WTC11 (cell line): Measurements from ENCODE around the gene KLHL14. TPM values are rescaled to one million over a fixed set of nuclear protein-coding genes. Genes with fewer than 3 reads are reported as not detected.

Experiments used
- ATAC-seq: fragments of 200-7000 bp; cut with Tn5 transposase; 2 replicates; pipeline ENCODE4 v1.10.0; 2021; ENCODE audit warnings: mild to moderate bottlenecking, moderate library complexity
- CTCF ChIA-PET: fragments of 300-600 bp; sonication (Branson Sonifier 250); formaldehyde crosslinking; loops from one replicate; lab custom pipeline; 2021; ENCODE audit warnings: antibody characterized with exemption; lab: Charles Lee
- POLR2A ChIA-PET: fragments of 350-600 bp; sonication (Branson Sonifier 250); formaldehyde crosslinking; loops from one replicate; lab custom pipeline; 2021; ENCODE audit warnings: antibody characterized with exemption; lab: Charles Lee
- DNase-seq: peaks from one replicate; pipeline ENCODE4 v3.0.0; 2021; ENCODE audit warnings: low spot score
- H3K27ac Mint-ChIP-seq: 2 replicates; pipeline ENCODE4 v1.8.0; 2021; ENCODE audit warnings: mixed read lengths
- H3K27me3 Mint-ChIP-seq: 2 replicates; pipeline ENCODE4 v1.8.0; 2021; ENCODE audit warnings: low read depth, mild to moderate bottlenecking, moderate library complexity, mixed read lengths
- H3K36me3 Mint-ChIP-seq: 2 replicates; pipeline ENCODE4 v1.8.0; 2021; ENCODE audit warnings: mixed read lengths
- H3K4me1 Mint-ChIP-seq: 2 replicates; pipeline ENCODE4 v1.8.0; 2022; ENCODE audit warnings: mixed read lengths
- H3K4me3 Mint-ChIP-seq: 2 replicates; pipeline ENCODE4 v1.8.0; 2021; ENCODE audit warnings: mild to moderate bottlenecking, moderate library complexity, mixed read lengths
- H3K9me3 Mint-ChIP-seq: 2 replicates; pipeline ENCODE4 v1.8.0; 2021; ENCODE audit warnings: mixed read lengths
- CBFB ChIP-seq: sonication (generic); formaldehyde crosslinking; IDR thresholded peaks from 2 replicates; pipeline ENCODE4 v1.8.1; 2022; ENCODE audit warnings: mild to moderate bottlenecking, low read depth, missing genetic modification reagents
- CREM ChIP-seq: sonication (generic); formaldehyde crosslinking; IDR thresholded peaks from 2 replicates; pipeline ENCODE4 v1.8.1; 2022; ENCODE audit warnings: mild to moderate bottlenecking, missing genetic modification reagents, moderate library complexity
- FOXK1 ChIP-seq: sonication (generic); formaldehyde crosslinking; IDR thresholded peaks from 2 replicates; pipeline ENCODE4 v1.8.0; 2022; ENCODE audit warnings: mild to moderate bottlenecking, moderate library complexity, missing genetic modification reagents
- GABPB1 ChIP-seq: sonication (generic); formaldehyde crosslinking; IDR thresholded peaks from 2 replicates; pipeline ENCODE4 v1.8.1; 2023; ENCODE audit warnings: mild to moderate bottlenecking, missing genetic modification reagents
- MXD4 ChIP-seq: fragments of 250-450 bp; sonication (Bioruptor Pico); IDR thresholded peaks from 2 replicates; pipeline ENCODE4 v1.8.0; 2021; ENCODE audit warnings: mild to moderate bottlenecking, moderate library complexity, borderline replicate concordance
- NFE2L1 ChIP-seq: sonication (generic); formaldehyde crosslinking; IDR thresholded peaks from 2 replicates; pipeline ENCODE4 v1.8.1; 2023; ENCODE audit warnings: missing genetic modification reagents
- NFYB ChIP-seq: sonication (generic); formaldehyde crosslinking; conservative IDR thresholded peaks from 2 replicates; pipeline ENCODE4 v1.8.0; 2022; ENCODE audit warnings: low read depth, missing genetic modification reagents
- OVOL2 ChIP-seq: fragments of 250-450 bp; sonication (Bioruptor Pico); IDR thresholded peaks from 2 replicates; pipeline ENCODE4 v1.9.0; 2021; ENCODE audit warnings: mild to moderate bottlenecking, borderline replicate concordance
- PRRX2 ChIP-seq: fragments of 250-450 bp; sonication (Bioruptor Pico); IDR thresholded peaks from 2 replicates; pipeline ENCODE4 v1.8.0; 2021; ENCODE audit warnings: mild to moderate bottlenecking
- TP53 ChIP-seq: sonication (generic); formaldehyde crosslinking; IDR thresholded peaks from 2 replicates; pipeline ENCODE4 v1.8.1; 2023; ENCODE audit warnings: mild to moderate bottlenecking, missing genetic modification reagents
- ZBTB21 ChIP-seq: sonication (generic); formaldehyde crosslinking; IDR thresholded peaks from 2 replicates; pipeline ENCODE4 v1.8.1; 2023; ENCODE audit warnings: mild to moderate bottlenecking, missing genetic modification reagents, borderline replicate concordance
- ZBTB43 ChIP-seq: sonication (generic); formaldehyde crosslinking; IDR thresholded peaks from 2 replicates; pipeline ENCODE4 v1.8.1; 2023; ENCODE audit warnings: mild to moderate bottlenecking, missing genetic modification reagents
- ZNF138 ChIP-seq: sonication (generic); formaldehyde crosslinking; conservative IDR thresholded peaks from 2 replicates; pipeline ENCODE4 v1.8.1; 2022; ENCODE audit warnings: mild to moderate bottlenecking, moderate library complexity, missing genetic modification reagents
- ZNF423 ChIP-seq: fragments of 250-450 bp; sonication (Bioruptor Pico); IDR thresholded peaks from 2 replicates; pipeline ENCODE4 v2.1.2; 2022; ENCODE audit warnings: mild to moderate bottlenecking, moderate library complexity
- total RNA-seq: library from RNA; stranded (reverse); gene quantifications from 3 replicates; pipeline ENCODE4 v1.2.3, GENCODE V29; 2021
- TF ChIP-seq, protein P1 (sequence below): sonication (generic); formaldehyde crosslinking; IDR thresholded peaks from 2 replicates; pipeline ENCODE4 v1.8.0; 2023; ENCODE audit warnings: missing genetic modification reagents, mild to moderate bottlenecking, borderline replicate concordance
- TF ChIP-seq, protein P2 (sequence below): sonication (generic); formaldehyde crosslinking; IDR thresholded peaks from 2 replicates; pipeline ENCODE4 v1.8.1; 2022; ENCODE audit warnings: mild to moderate bottlenecking, missing genetic modification reagents, moderate library complexity, borderline replicate concordance
- TF ChIP-seq, protein P3 (sequence below): sonication (generic); formaldehyde crosslinking; IDR thresholded peaks from 2 replicates; pipeline ENCODE4 v1.8.0; 2022; ENCODE audit warnings: mild to moderate bottlenecking, missing genetic modification reagents
- TF ChIP-seq, protein P4 (sequence below): sonication (generic); formaldehyde crosslinking; conservative IDR thresholded peaks from 2 replicates; pipeline ENCODE4 v1.8.1; 2022; ENCODE audit warnings: mild to moderate bottlenecking, missing genetic modification reagents
- TF ChIP-seq, protein P5 (sequence below): fragments of 250-450 bp; sonication (Bioruptor Pico); IDR thresholded peaks from 2 replicates; pipeline ENCODE4 v1.9.0; 2021; ENCODE audit warnings: mild to moderate bottlenecking
- TF ChIP-seq, protein P6 (sequence below): sonication (generic); formaldehyde crosslinking; IDR thresholded peaks from 2 replicates; pipeline ENCODE4 v1.8.0; 2022; ENCODE audit warnings: mild to moderate bottlenecking, missing genetic modification reagents

KLHL14 gene
- total RNA-seq, 1 experiment from 2014 or later = 4.3 TPM

DNA sequence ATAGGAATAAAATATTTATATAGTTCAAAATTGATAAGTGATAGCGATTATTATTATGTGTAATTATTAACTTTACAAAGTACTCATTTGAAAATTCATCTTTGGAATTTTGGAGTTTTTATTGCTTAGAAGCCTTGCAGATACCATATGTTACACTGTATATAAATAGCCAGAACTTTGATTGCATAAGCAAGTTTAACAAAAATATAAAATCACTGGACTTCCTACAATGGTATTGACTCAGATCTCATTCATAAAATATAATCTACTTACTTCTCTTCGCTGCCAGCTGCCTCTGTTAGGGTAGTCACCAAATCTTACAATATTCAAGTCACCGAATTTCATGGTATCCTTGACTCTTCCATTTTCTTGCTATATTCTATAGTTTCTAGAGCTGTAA is 22.5 kb downstream of the KLHL14 start:
- H3K4me1 Mint-ChIP-seq = peaks cover 21% of the 10 kb centered on the region
- no peak for DNase-seq
- ATAC-seq = no peak
- TF ChIP-seq OVOL2 (no peak), NFE2L1 (CRISPR knock-in tag) (no peak), NFYB (CRISPR knock-in tag) (no peak)
- TF ChIP-seq, protein P1, sequence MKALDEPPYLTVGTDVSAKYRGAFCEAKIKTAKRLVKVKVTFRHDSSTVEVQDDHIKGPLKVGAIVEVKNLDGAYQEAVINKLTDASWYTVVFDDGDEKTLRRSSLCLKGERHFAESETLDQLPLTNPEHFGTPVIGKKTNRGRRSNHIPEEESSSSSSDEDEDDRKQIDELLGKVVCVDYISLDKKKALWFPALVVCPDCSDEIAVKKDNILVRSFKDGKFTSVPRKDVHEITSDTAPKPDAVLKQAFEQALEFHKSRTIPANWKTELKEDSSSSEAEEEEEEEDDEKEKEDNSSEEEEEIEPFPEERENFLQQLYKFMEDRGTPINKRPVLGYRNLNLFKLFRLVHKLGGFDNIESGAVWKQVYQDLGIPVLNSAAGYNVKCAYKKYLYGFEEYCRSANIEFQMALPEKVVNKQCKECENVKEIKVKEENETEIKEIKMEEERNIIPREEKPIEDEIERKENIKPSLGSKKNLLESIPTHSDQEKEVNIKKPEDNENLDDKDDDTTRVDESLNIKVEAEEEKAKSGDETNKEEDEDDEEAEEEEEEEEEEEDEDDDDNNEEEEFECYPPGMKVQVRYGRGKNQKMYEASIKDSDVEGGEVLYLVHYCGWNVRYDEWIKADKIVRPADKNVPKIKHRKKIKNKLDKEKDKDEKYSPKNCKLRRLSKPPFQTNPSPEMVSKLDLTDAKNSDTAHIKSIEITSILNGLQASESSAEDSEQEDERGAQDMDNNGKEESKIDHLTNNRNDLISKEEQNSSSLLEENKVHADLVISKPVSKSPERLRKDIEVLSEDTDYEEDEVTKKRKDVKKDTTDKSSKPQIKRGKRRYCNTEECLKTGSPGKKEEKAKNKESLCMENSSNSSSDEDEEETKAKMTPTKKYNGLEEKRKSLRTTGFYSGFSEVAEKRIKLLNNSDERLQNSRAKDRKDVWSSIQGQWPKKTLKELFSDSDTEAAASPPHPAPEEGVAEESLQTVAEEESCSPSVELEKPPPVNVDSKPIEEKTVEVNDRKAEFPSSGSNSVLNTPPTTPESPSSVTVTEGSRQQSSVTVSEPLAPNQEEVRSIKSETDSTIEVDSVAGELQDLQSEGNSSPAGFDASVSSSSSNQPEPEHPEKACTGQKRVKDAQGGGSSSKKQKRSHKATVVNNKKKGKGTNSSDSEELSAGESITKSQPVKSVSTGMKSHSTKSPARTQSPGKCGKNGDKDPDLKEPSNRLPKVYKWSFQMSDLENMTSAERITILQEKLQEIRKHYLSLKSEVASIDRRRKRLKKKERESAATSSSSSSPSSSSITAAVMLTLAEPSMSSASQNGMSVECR = no peak
- no peaks in the 10 kb centered on the region for H3K9me3 Mint-ChIP-seq
- ChIA-PET CTCF (no interaction called here), POLR2A (no interaction called here)
- no peak overlapping the region for H3K27ac Mint-ChIP-seq
- no peak overlapping the region for H3K4me3 Mint-ChIP-seq
- H3K27me3 Mint-ChIP-seq = no peaks in the 10 kb centered on the region
- no peaks in the 10 kb centered on the region for H3K36me3 Mint-ChIP-seq

GRCh38 chr18:32749809-32750208 is 23.0 kb downstream of the KLHL14 start:
- Mint-ChIP-seq H3K27ac (no peak overlapping the region), H3K4me1 (peaks cover 18% of the 10 kb centered on the region), H3K27me3 (no peaks in the 10 kb centered on the region), H3K4me3 (no peak overlapping the region), H3K9me3 (no peaks in the 10 kb centered on the region), H3K36me3 (no peaks in the 10 kb centered on the region)
- POLR2A ChIA-PET = no interaction called here
- DNase-seq (no peak), ATAC-seq (no peak)
- CTCF ChIA-PET = no interaction called here
- TF ChIP-seq, protein P2, sequence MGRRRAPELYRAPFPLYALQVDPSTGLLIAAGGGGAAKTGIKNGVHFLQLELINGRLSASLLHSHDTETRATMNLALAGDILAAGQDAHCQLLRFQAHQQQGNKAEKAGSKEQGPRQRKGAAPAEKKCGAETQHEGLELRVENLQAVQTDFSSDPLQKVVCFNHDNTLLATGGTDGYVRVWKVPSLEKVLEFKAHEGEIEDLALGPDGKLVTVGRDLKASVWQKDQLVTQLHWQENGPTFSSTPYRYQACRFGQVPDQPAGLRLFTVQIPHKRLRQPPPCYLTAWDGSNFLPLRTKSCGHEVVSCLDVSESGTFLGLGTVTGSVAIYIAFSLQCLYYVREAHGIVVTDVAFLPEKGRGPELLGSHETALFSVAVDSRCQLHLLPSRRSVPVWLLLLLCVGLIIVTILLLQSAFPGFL (CRISPR knock-in tag) = no peak
- TF ChIP-seq PRRX2 = no peak
- TF ChIP-seq ZBTB21 (CRISPR knock-in tag) = no peak
- TF ChIP-seq CBFB (CRISPR knock-in tag) = no peak
- TF ChIP-seq ZNF423 = no peak
- TF ChIP-seq, protein P3, sequence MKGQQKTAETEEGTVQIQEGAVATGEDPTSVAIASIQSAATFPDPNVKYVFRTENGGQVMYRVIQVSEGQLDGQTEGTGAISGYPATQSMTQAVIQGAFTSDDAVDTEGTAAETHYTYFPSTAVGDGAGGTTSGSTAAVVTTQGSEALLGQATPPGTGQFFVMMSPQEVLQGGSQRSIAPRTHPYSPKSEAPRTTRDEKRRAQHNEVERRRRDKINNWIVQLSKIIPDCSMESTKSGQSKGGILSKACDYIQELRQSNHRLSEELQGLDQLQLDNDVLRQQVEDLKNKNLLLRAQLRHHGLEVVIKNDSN (CRISPR knock-in tag) = no peak
- TF ChIP-seq, protein P4, sequence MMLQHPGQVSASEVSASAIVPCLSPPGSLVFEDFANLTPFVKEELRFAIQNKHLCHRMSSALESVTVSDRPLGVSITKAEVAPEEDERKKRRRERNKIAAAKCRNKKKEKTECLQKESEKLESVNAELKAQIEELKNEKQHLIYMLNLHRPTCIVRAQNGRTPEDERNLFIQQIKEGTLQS (CRISPR knock-in tag) = no peak
- TF ChIP-seq, protein P1 = no peak
- no peak for TF ChIP-seq CREM
- TF ChIP-seq MXD4 = no peak
- TF ChIP-seq, protein P5, sequence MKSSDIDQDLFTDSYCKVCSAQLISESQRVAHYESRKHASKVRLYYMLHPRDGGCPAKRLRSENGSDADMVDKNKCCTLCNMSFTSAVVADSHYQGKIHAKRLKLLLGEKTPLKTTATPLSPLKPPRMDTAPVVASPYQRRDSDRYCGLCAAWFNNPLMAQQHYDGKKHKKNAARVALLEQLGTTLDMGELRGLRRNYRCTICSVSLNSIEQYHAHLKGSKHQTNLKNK = no peak
- no peak for TF ChIP-seq ZNF138 (CRISPR knock-in tag)
- TF ChIP-seq, protein P6, sequence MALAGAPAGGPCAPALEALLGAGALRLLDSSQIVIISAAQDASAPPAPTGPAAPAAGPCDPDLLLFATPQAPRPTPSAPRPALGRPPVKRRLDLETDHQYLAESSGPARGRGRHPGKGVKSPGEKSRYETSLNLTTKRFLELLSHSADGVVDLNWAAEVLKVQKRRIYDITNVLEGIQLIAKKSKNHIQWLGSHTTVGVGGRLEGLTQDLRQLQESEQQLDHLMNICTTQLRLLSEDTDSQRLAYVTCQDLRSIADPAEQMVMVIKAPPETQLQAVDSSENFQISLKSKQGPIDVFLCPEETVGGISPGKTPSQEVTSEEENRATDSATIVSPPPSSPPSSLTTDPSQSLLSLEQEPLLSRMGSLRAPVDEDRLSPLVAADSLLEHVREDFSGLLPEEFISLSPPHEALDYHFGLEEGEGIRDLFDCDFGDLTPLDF = no peak
- no peak for TF ChIP-seq ZBTB43
- TF ChIP-seq GABPB1 = no peak
- TF ChIP-seq TP53 (CRISPR knock-in tag) = no peak
- no peak for TF ChIP-seq FOXK1 (CRISPR knock-in tag)
